22Rv1 (cell line): Measurements from ENCODE around the gene PNMA1.

Source experiments
- ZFX ChIP-seq: fragments of 450-650 bp; IDR thresholded peaks from 2 replicates; pipeline ENCODE4 v1.6.1; 2017; ENCODE audit warnings: antibody characterized with exemption, borderline replicate concordance
- TF ChIP-seq, protein P1 (sequence below): fragments of 450-650 bp; IDR thresholded peaks from 2 replicates; pipeline ENCODE4 v1.5.1; 2017; ENCODE audit warnings: mild to moderate bottlenecking

DNA sequence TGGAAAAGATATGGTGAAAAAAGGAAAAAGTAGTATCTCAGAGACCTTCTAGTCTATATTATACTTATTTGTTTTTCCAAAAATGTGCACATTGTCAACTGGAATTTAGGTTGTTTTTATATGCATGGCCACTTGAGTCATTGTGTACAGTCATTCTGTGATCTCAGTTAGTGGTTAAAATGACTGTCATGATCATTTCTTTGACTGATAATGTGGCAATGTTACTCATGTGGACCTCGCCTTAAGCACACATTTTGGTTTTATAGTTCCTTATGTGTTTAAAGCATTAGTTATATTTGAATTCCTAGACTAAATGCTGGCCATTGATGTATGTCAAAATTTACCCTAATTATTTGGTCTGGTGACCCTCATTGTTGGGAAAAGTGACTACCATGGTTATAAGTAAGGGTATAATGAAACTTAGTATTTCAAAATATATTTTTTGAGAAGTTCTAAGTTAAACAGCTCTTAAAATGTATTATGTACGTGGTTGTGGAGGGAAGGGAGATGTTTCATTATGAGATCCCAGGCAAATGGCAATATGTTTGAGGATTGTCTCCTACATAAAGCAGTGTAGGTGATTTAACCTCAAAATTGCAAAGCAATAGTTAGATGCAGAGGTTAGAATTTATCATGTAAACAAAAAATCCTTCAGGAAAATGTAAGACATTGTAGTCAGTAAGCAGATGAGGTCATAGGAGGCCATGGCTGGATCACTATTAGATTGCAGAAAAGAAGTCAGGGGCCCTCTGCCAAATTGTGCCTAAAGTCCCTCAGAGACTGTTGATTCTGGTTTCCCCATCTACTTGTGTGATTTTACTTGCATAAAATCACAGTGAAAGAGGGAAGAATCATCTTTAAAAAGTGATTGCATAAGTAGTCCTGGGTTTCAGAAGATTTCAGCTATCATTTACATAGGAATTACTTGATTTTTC is 17.5 kb downstream of the PNMA1 start:
- TF ChIP-seq, protein P1, sequence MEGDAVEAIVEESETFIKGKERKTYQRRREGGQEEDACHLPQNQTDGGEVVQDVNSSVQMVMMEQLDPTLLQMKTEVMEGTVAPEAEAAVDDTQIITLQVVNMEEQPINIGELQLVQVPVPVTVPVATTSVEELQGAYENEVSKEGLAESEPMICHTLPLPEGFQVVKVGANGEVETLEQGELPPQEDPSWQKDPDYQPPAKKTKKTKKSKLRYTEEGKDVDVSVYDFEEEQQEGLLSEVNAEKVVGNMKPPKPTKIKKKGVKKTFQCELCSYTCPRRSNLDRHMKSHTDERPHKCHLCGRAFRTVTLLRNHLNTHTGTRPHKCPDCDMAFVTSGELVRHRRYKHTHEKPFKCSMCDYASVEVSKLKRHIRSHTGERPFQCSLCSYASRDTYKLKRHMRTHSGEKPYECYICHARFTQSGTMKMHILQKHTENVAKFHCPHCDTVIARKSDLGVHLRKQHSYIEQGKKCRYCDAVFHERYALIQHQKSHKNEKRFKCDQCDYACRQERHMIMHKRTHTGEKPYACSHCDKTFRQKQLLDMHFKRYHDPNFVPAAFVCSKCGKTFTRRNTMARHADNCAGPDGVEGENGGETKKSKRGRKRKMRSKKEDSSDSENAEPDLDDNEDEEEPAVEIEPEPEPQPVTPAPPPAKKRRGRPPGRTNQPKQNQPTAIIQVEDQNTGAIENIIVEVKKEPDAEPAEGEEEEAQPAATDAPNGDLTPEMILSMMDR = no peak
- TF ChIP-seq ZFX = no peak
